CD4-positive, alpha-beta T cell treated with Interleukin-10 for 1 hour (primary cell): ENCODE measurements around the gene ZNF451.
A peak's percentile ranks its signal among the peaks of the same experiment; 100 is the strongest.
"Not testable (repeated sequence)": the region's sequence is repeated elsewhere in the genome, so short reads cannot be mapped to it uniquely, and the experiment has no call there.

ENCODE experiments used
- DNase-seq: peaks from one replicate; pipeline ENCODE4 v3.0.0-alpha.2; 2020

The ZNF451 gene

GRCh38 chr6:57089687-57090457, at the start of gene ZNF451:
Gene ZNF451 (plus strand): TSS chr6:57090188. CDS start chr6:57090254, 66 bp downstream.
- DNase-seq, result peak; percentile 96

- not testable (repeated sequence) for DNase-seq
Observed at GRCh38 chr6:57044061-57044460, 45.9 kb upstream of the ZNF451 start.

GRCh38 chr6:57044568-57044967, 45.4 kb upstream of the ZNF451 start:
- no peak for DNase-seq

DNA sequence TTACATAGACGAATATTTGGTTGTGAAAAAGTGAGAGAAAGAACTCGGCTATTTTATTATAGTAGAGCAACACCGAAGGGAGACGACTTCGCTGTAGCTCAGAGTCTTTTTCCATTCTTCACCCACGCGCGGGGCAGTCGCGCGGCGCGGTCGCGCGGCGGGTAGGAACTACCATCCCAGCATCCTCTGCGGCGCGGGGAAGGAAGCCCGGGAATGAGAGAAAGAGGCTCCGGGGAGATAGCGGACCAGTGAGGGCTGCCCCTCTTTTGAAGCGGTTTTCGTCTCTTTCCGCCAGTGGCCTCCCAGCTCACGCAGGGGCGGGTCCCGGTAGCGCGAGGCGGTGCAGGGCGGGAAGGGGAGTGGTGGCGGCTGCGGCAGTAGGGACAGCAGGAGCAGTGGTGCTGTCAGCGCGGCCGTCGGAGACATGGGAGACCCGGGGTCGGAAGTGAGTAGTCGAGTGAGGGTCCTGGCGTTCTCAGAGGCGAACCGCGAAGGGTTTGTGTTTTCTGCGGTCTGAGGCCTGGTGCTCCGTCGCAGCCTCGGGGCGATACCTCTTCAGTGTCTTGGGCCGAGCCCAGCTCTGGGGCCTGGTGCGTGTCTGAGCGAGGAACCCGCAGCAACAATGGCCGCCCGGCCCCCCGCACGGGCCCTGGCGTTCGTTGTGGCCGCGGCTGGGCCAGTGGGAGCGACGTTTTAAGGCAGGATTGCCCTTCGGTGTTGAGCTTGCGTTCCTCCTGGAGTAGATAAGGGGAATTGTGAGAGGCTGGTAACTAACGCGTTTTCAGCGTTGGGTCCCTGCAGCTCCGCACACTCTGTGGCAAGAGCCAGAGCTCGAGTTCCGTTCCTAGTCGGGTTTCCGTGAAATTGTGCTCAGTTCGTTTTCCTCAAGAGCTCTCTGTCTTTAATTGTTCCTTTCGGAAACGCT, 43.4 kb upstream of the ZNF451 start, which contains the start of gene KIAA1586:
TSS of gene KIAA1586 (plus strand) at position 362 of the 925 bp plus-strand sequence. CDS start at position 425, 63 bp downstream.
- DNase-seq, result peak; percentile 85

- DNase-seq, result not testable (repeated sequence)
Observed at GRCh38 chr6:57047257-57047585, 42.8 kb upstream of the ZNF451 start.

DNA sequence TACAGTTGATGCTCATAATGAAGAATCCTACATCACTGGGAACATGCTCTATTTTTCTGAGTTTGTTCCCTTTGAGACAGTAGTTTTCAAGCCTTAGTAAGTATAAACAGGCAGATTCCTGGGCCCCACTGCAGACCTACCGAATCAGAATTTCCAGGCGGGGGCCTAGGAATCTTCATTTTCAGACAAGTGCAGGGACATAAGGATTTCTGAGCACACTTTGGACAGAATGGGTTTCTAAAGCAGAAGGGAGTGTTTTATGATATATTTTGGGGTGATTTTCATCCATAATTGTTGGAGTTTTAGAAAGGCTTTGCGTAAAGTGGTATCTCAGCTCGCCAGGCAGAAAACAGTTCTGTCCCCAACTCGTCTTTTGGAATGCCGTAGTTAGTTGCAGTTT, 42.1 kb upstream of the ZNF451 start:
- not testable (repeated sequence) for DNase-seq

DNA sequence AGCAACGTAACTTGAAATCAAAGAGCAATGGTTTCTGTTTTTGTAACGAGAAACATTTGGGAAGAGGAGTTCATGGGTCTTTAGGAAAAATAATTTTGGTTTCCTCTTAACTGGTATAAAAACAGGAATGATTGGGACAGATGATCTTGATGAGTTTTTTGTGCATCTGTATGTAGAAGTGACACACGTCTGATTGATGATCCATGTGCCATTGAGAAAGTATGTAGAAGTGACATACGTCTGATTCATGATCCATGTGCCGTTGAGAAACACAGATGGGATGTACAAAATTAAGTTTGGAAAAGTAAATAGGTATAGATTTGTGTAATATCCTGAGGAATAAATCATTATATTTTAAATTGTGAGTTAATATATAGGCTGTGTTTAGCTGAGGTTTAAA, 41.4 kb upstream of the ZNF451 start:
- DNase-seq, result no peak

DNA sequence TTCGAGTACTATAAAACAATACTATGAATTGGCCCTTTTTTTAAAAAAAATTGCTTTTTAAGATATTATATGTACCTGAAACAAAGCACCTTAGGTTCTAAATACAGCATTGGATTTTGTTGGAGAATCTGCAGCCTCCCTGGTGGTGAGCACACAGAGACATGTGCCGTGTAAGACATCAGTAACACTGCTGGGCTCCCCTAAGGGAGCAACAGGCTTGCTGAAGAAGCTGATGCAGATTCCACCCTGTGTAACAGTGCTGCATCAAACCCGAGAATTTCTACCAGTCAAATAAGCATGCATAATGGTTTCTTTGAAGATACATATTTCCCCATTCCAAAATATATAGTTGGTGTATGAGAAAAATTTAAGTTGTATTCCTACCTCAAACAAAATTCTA, 26.1 kb upstream of the ZNF451 start:
- no peak for DNase-seq

DNA sequence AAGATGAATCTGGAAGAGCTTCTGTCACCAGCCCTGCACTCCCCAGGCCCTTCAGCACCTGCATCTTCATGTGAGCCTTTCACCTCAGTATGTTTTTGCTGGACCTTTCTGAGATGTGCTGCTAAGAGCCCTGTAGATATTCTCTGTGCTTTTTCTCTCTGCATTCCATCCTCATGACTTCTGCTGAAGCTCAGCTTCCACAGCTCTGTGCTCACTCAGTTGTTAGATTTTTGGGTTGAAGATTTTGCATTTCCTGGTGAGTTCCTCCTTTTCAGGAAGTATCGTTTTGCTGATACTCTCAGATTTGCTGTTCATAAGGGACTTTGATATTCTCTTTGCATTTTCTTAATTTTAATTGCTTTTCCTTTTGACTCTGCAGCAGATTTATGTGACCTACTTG, 25.2 kb upstream of the ZNF451 start:
- no peak for DNase-seq

GRCh38 chr6:57068061-57068460, 21.9 kb upstream of the ZNF451 start:
- DNase-seq, result no peak

DNA sequence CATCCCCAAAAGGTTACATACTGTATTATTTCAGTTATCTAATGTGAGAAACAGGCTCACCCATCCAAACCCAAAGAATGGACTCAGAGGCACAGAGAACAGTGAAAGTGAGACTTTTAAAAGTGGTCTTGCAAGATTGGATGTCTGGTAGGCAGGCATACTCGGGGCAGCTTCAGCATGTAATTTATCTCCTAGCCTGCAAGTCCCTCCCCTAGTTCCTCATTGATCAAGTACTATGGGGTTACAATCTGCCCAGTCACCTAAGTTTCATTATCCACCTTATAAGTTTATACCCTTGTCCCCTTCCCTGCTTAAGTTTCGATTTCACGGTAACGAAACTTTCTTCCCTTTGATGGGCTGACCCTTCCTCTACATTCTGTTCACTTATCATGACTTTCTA, 20.8 kb upstream of the ZNF451 start:
- no peak for DNase-seq

- DNase-seq, result no peak
Observed at GRCh38 chr6:57069920-57070331, 20.1 kb upstream of the ZNF451 start.

DNA sequence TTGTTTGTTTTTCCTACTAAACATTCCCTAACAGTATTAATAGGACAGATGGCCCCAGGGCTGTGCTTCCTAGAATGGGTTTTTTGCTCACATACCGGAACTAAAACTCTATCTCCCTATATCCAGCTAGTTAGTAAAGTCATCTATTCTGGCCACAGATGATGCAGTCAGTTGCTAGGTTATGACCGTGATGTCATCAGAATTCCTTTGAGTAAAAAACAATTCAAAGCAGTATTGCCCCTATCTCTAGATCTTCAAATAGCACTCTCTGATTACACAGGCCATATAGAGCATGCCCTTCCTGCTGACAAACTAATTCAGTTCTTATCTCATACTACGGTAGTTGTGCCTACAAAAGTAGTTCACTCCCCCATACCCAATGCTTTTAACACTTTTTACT, 17.9 kb upstream of the ZNF451 start:
- DNase-seq, result no peak

GRCh38 chr6:57074383-57074782, 15.6 kb upstream of the ZNF451 start:
- no peak for DNase-seq

- DNase-seq, result no peak
Observed at GRCh38 chr6:57075092-57075491, 14.9 kb upstream of the ZNF451 start.

GRCh38 chr6:57078531-57079207, 11.3 kb upstream of the ZNF451 start:
- no peak for DNase-seq

GRCh38 chr6:57085471-57085870, 4.5 kb upstream of the ZNF451 start:
- no peak for DNase-seq

DNA sequence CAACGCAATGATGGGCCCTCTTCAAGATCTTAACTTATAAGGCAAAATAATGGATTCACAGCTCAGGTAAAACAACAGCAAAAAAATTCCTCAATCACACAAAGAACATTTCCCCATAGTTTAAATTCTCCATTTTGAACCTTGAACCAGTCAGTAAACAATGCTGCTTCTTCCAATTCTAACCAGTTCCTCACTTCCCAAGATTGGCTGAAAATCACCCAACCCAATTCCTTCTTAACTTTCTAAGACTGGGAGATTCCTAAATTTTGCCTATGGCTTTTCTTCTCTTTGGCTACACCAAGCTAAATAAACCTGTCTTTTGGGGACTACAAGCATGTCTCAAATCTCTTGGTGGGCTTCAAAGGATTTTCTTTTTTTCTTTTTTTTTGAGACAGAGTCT, 3.1 kb upstream of the ZNF451 start:
- no peak for DNase-seq

- no peak for DNase-seq
Observed at GRCh38 chr6:57087916-57088315, 2.1 kb upstream of the ZNF451 start.

DNA sequence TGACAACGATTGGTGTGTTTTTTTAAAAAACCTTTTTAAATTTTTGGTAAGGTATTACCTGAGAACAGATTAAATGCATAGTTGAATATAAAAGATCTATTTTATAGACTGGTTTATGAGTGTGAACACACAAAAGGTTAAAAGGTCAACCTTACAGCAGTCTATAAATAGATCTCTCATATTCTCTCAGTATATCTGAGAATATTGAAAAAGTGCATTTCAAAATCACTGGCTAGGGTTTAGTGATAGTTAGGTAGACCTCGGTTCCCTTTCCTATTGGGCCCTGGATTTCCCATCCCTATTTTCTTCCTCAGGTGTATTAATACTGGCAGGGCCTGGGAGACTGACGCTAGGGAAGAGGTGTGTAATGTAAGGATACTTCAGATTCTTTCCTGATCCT, 723 bp upstream of the ZNF451 start:
- no peak for DNase-seq

DNA sequence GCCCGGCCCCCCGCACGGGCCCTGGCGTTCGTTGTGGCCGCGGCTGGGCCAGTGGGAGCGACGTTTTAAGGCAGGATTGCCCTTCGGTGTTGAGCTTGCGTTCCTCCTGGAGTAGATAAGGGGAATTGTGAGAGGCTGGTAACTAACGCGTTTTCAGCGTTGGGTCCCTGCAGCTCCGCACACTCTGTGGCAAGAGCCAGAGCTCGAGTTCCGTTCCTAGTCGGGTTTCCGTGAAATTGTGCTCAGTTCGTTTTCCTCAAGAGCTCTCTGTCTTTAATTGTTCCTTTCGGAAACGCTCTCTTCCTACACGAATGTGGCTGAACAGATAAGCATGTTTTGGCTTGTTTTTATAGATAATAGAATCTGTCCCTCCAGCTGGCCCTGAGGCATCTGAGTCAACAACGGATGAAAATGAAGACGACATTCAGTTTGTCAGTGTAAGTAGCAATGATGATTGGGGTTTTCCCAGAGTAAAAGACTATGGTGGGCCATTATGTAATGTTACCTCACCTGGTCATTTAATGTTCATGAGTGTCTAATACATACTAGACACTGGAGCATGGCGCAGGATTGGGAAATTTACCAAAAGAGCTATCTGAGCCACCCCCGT, 575 bp downstream of the ZNF451 start:
- DNase-seq, result not testable (repeated sequence)

- DNase-seq, result not testable (repeated sequence)
Observed at GRCh38 chr6:57091375-57091774, 1.4 kb downstream of the ZNF451 start.

- no peak for DNase-seq
Observed at GRCh38 chr6:57094689-57095088, 4.7 kb downstream of the ZNF451 start.
